ENCODE results near the gene FOXP1. TPM values are rescaled to one million over a fixed set of nuclear protein-coding genes. Genes with fewer than 3 reads are reported as not detected.
A peak's percentile ranks its signal among the peaks of the same experiment; 100 is the strongest.

FOXP1 gene
- polyA plus RNA-seq, 1 experiment: 56.6 TPM

GRCh38 chr3:71168880-71169411 is 414.6 kb downstream of the FOXP1 start:
- POLR2A ChIA-PET: interaction anchor here (0.5 to 1.3 kb wide), 3 partner anchors 66 to 347 kb away, joined by 3 to 4 read pairs (median 3); no protein-coding TSS in a partner anchor
- no peak for TF ChIP-seq CTCF (IDR thresholded peaks at IDR 0.05; ENCODE audit: low read depth, low read length)
- H3K27me3 ChIP-seq (ENCODE audit: control insufficient read depth, insufficient read depth, low read length): no peaks in the 10 kb centered on the region
- DNase-seq (ENCODE audit: low read depth, low spot score): no peak
- CTCF ChIA-PET: no interaction called here
- H3K27ac ChIP-seq (ENCODE audit: low read depth, low read length): peak overlapping the region; percentile 47
- no peaks in the 10 kb centered on the region; the same call in 1 of the 2 replicates for H3K9me3 ChIP-seq (ENCODE audit: control insufficient read depth, insufficient read depth, low read length)
- H3K4me3 ChIP-seq (ENCODE audit: low read depth, low read length): no peak overlapping the region

- POLR2A ChIA-PET: interaction anchor here (0.5 to 1.5 kb wide), 4 partner anchors 27 to 129 kb away, joined by 3 to 5 read pairs (median 3); no protein-coding TSS in a partner anchor
- TF ChIP-seq CTCF (IDR thresholded peaks at IDR 0.05; ENCODE audit: low read depth, low read length): no peak
- no peak overlapping the region for H3K4me3 ChIP-seq (ENCODE audit: low read depth, low read length)
- no peaks in the 10 kb centered on the region; the same call in 1 of the 2 replicates for H3K9me3 ChIP-seq (ENCODE audit: control insufficient read depth, insufficient read depth, low read length)
- DNase-seq (ENCODE audit: low read depth, low spot score): peak; percentile 43
- CTCF ChIA-PET: no interaction called here
- no peaks in the 10 kb centered on the region for H3K27me3 ChIP-seq (ENCODE audit: control insufficient read depth, insufficient read depth, low read length)
- no peak overlapping the region for H3K27ac ChIP-seq (ENCODE audit: low read depth, low read length)
These were observed 415.3 kb downstream of the FOXP1 start for GRCh38 chr3:71168121-71168721.

- Histone ChIP-seq H3K27me3 (ENCODE audit: control insufficient read depth, insufficient read depth, low read length) (no peaks in the 10 kb centered on the region), H3K4me3 (ENCODE audit: low read depth, low read length) (no peak overlapping the region), H3K27ac (ENCODE audit: low read depth, low read length) (no peak overlapping the region), H3K9me3 (ENCODE audit: control insufficient read depth, insufficient read depth, low read length) (no peaks in the 10 kb centered on the region; the same call in 1 of the 2 replicates)
- no peak for DNase-seq (ENCODE audit: low read depth, low spot score)
- CTCF ChIA-PET: no interaction called here
- POLR2A ChIA-PET: no interaction called here
- TF ChIP-seq CTCF (IDR thresholded peaks at IDR 0.05; ENCODE audit: low read depth, low read length): no peak
These were observed 416.9 kb downstream of the FOXP1 start for GRCh38 chr3:71166339-71167240.

- no peak for DNase-seq (ENCODE audit: low read depth, low spot score)
- TF ChIP-seq CTCF (IDR thresholded peaks at IDR 0.05; ENCODE audit: low read depth, low read length): no peak
- H3K9me3 ChIP-seq (ENCODE audit: control insufficient read depth, insufficient read depth, low read length): peaks cover 3% of the 10 kb centered on the region; the same call in 1 of the 2 replicates
- no peak overlapping the region for H3K27ac ChIP-seq (ENCODE audit: low read depth, low read length)
- ChIA-PET POLR2A (no interaction called here), CTCF (no interaction called here)
- no peak overlapping the region for H3K4me3 ChIP-seq (ENCODE audit: low read depth, low read length)
- no peaks in the 10 kb centered on the region for H3K27me3 ChIP-seq (ENCODE audit: control insufficient read depth, insufficient read depth, low read length)
These were observed 418.6 kb downstream of the FOXP1 start for GRCh38 chr3:71164881-71165280.

Measured in AG04450 (cell line).